Left lung (tissue), 10 donors: ENCODE measurements around the gene FBXO34. TPM values are rescaled to one million over a fixed set of nuclear protein-coding genes. Genes with fewer than 3 reads are reported as not detected.

Experiments used
- ATAC-seq: fragments of 200-7000 bp; cut with Tn5 transposase; one replicate; pipeline ENCODE4 v1.9.1; 2020; ENCODE audit warnings: moderate library complexity
- DNase-seq, 4 donors: peaks; one replicate each; pipeline ENCODE4 v3.0.0-alpha.2; 2013 to 2020
- H3K27ac ChIP-seq, 2 donors: fragments of 200-600 bp; sonication (generic) in 1 of 2; one replicate each; pipeline versions ENCODE4 v1.5.0 to v1.8.0; 2020 to 2021
- H3K27me3 ChIP-seq, 2 donors: fragments of 200-600 bp; sonication (generic) in 1 of 2; one replicate each; pipeline versions ENCODE4 v1.5.0 to v1.8.0; 2020 to 2021
- H3K36me3 ChIP-seq, 2 donors: fragments of 200-600 bp; sonication (generic) in 1 of 2; one replicate each; pipeline versions ENCODE4 v1.5.0 to v1.8.0; 2020 to 2021
- H3K4me1 ChIP-seq, 2 donors: fragments of 200-600 bp; one replicate each; pipeline ENCODE4 v1.8.0; 2021
- H3K4me3 ChIP-seq, 2 donors: fragments of 200-600 bp; sonication (generic) in 1 of 2; one replicate each; pipeline versions ENCODE4 v1.5.0 to v1.8.0; 2020 to 2021; ENCODE audit warnings: mild to moderate bottlenecking in 1 of 2
- H3K9me3 ChIP-seq, 2 donors: fragments of 200-600 bp; sonication (generic) in 1 of 2; one replicate each; pipeline versions ENCODE4 v1.5.0 to v1.8.0; 2020 to 2021
- CTCF ChIP-seq, 2 donors: fragments of 200-600 bp; sonication (generic) in 1 of 2; IDR thresholded peaks; one replicate each; pipeline versions ENCODE4 v1.5.0 to v1.8.0; 2021; ENCODE audit warnings: antibody characterized with exemption in 2 of 2
- intact Hi-C, 2 donors: fragments of 100-400 bp; cut with DNase I; formaldehyde crosslinking; loops; one replicate each; pipeline versions ENCODE4 v1.11.2 to v1.14.2; 2022
- polyA plus RNA-seq, 6 donors: library from polyadenylated mRNA; unstranded; fragments of 120-200 nt; gene quantifications; one replicate each; pipeline ENCODE4 v1.2.1, GENCODE V29; 2013; ENCODE audit not compliant: insufficient read length in 6 of 6
- total RNA-seq, 2 donors: library from RNA; stranded (reverse); fragmentation: NEBNext Ultra II Directional; extraction: Animal tissue kit (Norgen Biotek cat#: 25700); gene quantifications; one replicate each; pipeline ENCODE4 v1.2.1, GENCODE V29; 2021
- donor health status: DM: no; HTN: yes; CAD: no.
- donor health status: DM: no; HTN: no; CAD: no.

FBXO34 gene
- total and polyA plus RNA-seq, 8 donors, result 24.4 to 43.9 (median 33.5) TPM

GRCh38 chr14:55267820-55268219 lies 3.4 kb upstream of the FBXO34 start:
- intact Hi-C loops, result loop anchor here in 1 of 2 donors (10.0 kb wide), 1 partner anchor 87 kb away; no protein-coding TSS in a partner anchor
- Histone ChIP-seq H3K27me3 (no peaks in the 10 kb centered on the region), H3K9me3 (no peaks in the 10 kb centered on the region), H3K4me3 (no peak overlapping the region), H3K4me1 (peaks cover 3 to 5% of the 10 kb centered on the region in 2 donors), H3K27ac (no peak overlapping the region), H3K36me3 (no peaks in the 10 kb centered on the region)
- TF ChIP-seq CTCF (IDR thresholded peaks at IDR 0.05), result no peak
- DNase-seq, result peak in 2 of 4 donors; percentile 41 to 68
- ATAC-seq, result peak; percentile 31

- no peaks in the 10 kb centered on the region for H3K9me3 ChIP-seq
- intact Hi-C loops, result no loop called here
- no peaks in the 10 kb centered on the region for H3K27me3 ChIP-seq
- peak overlapping the region; percentile 92 to 97 for H3K27ac ChIP-seq
- peak overlapping the region; percentile 89 to 90 for H3K4me3 ChIP-seq
- DNase-seq (peak; percentile 78 to 92 (median 85)), ATAC-seq (peak; percentile 28)
- H3K4me1 ChIP-seq, result peaks cover 11 to 40% of the 10 kb centered on the region in 2 donors
- no peaks in the 10 kb centered on the region for H3K36me3 ChIP-seq
- TF ChIP-seq CTCF (IDR thresholded peaks at IDR 0.05), result no peak
Measured at GRCh38 chr14:55271572-55272298, 514 bp downstream of the FBXO34 start.

- TF ChIP-seq CTCF (IDR thresholded peaks at IDR 0.05), result no peak
- peak overlapping the region; percentile 92 to 97 for H3K27ac ChIP-seq
- ATAC-seq (no peak), DNase-seq (no peak)
- H3K4me3 ChIP-seq, result peak overlapping the region; percentile 89 to 90
- no peaks in the 10 kb centered on the region for H3K27me3 ChIP-seq
- H3K36me3 ChIP-seq, result no peaks in the 10 kb centered on the region
- no peaks in the 10 kb centered on the region for H3K9me3 ChIP-seq
- intact Hi-C loops, result no loop called here
- H3K4me1 ChIP-seq, result peaks cover 11 to 47% of the 10 kb centered on the region in 2 donors
Measured at GRCh38 chr14:55272387-55272786, 1.2 kb downstream of the FBXO34 start.

- Histone ChIP-seq H3K4me3 (peak overlapping the region; percentile 9 to 89), H3K36me3 (no peaks in the 10 kb centered on the region)
- intact Hi-C loops, result no loop called here
Measured at GRCh38 chr14:55272922-55273321, 1.7 kb downstream of the FBXO34 start.

More at GRCh38 chr14:55272922-55273321, 1.7 kb downstream of the FBXO34 start:
- Histone ChIP-seq H3K27me3 (no peaks in the 10 kb centered on the region), H3K9me3 (no peaks in the 10 kb centered on the region), H3K4me1 (peaks cover 11 to 52% of the 10 kb centered on the region in 2 donors), H3K27ac (peak overlapping the region; percentile 92 to 97)
- DNase-seq, result no peak
- no peak for ATAC-seq
- TF ChIP-seq CTCF (IDR thresholded peaks at IDR 0.05), result no peak
